D721Med (cell line): Measurements from ENCODE around the gene FCRLA.

Experiments used
- DNase-seq: peaks from one replicate; pipeline ENCODE4 v3.0.0; 2011; ENCODE audit warnings: low spot score; ENCODE audit not compliant: insufficient read length
- FAIRE-seq: peaks from 2 replicates; lab custom pipeline; 2011; peaks lifted over from hg19 to GRCh38; lab: Jason Lieb, UNC
- TF ChIP-seq, protein P1 (sequence below): IDR thresholded peaks from 2 replicates; pipeline ENCODE4 v1.5.1; 2012; ENCODE audit warnings: mild to moderate bottlenecking, control low read depth; ENCODE audit not compliant: insufficient read depth; ENCODE audit errors: missing control alignments

The FCRLA gene

DNA sequence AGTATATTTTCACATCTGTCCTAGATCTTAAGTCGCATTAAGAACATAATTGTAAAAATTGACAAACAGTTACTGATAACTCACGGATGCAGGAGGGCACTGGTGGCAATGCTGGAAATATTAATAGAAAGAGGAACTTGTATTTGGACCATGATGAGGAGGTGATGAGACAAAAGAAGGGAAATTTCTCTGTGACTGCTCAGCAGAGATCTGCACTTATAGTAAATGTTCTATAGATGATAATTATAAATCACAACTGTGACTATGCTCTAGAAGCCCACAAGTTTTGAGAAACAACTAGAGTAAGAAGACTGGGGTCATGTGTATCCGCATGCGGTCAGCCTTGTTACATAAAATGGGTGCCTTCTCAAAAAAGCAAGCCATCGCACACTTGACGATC is 33.9 kb downstream of the FCRLA start:
- TF ChIP-seq, protein P1, sequence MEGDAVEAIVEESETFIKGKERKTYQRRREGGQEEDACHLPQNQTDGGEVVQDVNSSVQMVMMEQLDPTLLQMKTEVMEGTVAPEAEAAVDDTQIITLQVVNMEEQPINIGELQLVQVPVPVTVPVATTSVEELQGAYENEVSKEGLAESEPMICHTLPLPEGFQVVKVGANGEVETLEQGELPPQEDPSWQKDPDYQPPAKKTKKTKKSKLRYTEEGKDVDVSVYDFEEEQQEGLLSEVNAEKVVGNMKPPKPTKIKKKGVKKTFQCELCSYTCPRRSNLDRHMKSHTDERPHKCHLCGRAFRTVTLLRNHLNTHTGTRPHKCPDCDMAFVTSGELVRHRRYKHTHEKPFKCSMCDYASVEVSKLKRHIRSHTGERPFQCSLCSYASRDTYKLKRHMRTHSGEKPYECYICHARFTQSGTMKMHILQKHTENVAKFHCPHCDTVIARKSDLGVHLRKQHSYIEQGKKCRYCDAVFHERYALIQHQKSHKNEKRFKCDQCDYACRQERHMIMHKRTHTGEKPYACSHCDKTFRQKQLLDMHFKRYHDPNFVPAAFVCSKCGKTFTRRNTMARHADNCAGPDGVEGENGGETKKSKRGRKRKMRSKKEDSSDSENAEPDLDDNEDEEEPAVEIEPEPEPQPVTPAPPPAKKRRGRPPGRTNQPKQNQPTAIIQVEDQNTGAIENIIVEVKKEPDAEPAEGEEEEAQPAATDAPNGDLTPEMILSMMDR: no peak
- DNase-seq (no peak), FAIRE-seq (no peak)

DNA sequence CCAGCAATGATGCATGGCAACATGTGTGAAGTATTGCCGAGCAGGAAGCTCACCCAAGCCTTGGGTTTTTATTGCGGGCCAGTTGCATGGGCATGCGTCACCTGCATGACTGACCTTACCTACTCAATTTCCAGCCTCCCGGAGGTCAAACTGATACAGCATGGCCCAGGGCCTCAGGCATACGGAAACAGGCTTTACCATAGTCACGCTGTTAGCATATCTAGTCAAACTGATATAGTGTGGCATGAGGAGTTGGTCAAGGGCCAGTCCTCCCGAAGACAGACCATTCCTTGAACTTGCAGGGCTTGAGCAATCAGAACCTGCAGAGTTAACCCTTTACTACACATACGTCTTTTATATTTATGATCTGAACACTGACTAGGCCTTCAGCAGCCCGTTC is 36.2 kb downstream of the FCRLA start:
- TF ChIP-seq, protein P1: no peak
- FAIRE-seq (no peak), DNase-seq (no peak)

DNA sequence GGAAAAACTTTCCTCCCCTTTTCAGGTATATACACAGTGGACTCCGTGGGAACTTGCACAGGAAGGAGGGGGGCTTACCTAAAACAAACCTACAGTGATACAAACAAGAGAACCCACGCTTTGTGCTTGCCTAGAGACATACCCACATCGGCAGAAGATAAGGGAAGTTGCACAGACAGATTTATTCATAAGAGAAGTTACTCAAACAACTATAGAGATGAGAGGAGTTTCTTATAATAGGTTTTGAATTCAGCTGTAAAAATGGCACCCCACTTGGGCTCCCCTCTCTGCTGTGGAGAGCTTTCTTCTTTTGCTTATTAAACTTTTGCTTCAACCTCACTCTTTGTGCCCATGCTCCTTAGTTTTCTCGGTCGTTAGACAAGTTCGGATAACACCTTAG is 40.8 kb downstream of the FCRLA start:
- FAIRE-seq: no peak
- DNase-seq: no peak
- TF ChIP-seq, protein P1: no peak

DNA sequence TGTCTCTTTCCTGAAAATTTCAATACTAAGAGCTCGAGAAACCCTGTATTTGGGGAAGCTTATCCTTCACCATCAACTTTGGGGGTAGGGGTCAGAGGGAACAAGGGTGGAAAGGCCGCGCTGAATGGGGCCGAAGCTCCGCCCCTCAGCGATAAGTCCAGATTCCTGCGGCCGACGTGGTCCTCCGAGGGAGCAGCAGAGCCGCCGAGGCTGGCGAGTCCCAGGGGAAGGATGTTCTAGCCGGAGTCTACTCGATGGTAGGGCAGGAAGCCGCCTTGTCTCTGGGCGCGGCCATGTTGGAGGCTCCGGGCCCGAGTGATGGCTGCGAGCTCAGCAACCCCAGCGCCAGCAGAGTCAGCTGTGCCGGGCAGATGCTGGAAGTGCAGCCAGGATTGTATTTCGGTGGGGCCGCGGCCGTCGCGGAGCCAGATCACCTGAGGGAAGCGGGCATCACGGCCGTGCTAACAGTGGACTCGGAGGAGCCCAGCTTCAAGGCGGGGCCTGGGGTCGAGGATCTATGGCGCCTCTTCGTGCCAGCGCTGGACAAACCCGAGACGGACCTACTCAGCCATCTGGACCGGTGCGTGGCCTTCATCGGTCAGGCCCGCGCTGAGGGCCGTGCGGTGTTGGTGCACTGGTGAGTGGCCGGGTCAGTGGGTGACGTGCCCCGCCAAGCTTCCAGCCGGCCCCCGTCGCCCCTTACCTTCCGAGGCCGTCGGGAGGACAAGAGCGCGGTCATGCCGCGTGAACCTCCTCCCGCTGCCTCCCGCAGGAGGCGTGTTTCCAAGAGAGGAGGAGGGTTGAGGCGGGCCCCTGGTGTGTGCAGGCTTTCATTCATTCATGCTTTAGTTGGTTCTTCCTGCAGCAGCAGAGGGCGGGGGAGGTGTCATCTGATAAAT is 42.7 kb downstream of the FCRLA start, which contains the start of gene DUSP12:
Gene DUSP12 (plus strand): TSS at position 278 of the 899 bp plus-strand sequence. CDS start 16 bp downstream, at position 294.
- FAIRE-seq (no peak), DNase-seq (peak; percentile 86)
- TF ChIP-seq, protein P1: peak; percentile 61

DNA sequence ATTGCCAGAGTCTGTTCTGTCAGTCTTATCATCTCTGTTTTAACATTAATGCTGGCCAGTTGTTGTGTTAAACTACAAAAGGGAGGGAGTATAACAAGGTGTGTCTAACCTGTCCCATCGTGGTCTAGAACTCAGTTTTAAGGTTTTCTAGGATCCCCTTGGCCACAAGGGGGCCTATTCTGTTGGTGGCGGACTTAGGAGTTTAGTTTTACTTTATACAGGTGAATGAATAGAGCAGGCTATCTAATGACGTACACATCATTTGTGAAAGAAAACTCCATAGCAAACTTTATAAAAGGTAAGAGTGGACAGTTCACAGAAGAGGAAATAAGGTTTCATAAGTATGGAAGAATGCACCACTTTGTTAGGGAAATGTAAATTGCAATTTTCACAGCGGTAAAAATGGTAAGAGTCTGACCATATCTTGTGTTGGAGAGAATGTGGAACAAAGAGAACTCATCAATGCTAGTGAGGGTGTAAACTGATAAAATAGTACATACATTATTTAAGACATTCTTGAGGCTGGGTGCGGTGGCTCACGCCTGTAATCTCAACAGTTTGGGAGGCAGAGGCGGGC is 56.6 kb downstream of the FCRLA start:
- FAIRE-seq (peak; percentile 77), DNase-seq (no peak)

More for the DNA sequence above, 56.6 kb downstream of the FCRLA start:
- TF ChIP-seq, protein P1: peak; percentile 57
